HG02981 (cell line): ENCODE measurements around the gene CNKSR2.

Source experiments
- ATAC-seq: cut with Tn5 transposase; IDR thresholded peaks from one replicate; pipeline ENCODE4 v1.9.1; 2021; ENCODE audit warnings: mild to moderate bottlenecking, moderate library complexity; ENCODE audit not compliant: unreplicated experiment

The CNKSR2 gene

DNA sequence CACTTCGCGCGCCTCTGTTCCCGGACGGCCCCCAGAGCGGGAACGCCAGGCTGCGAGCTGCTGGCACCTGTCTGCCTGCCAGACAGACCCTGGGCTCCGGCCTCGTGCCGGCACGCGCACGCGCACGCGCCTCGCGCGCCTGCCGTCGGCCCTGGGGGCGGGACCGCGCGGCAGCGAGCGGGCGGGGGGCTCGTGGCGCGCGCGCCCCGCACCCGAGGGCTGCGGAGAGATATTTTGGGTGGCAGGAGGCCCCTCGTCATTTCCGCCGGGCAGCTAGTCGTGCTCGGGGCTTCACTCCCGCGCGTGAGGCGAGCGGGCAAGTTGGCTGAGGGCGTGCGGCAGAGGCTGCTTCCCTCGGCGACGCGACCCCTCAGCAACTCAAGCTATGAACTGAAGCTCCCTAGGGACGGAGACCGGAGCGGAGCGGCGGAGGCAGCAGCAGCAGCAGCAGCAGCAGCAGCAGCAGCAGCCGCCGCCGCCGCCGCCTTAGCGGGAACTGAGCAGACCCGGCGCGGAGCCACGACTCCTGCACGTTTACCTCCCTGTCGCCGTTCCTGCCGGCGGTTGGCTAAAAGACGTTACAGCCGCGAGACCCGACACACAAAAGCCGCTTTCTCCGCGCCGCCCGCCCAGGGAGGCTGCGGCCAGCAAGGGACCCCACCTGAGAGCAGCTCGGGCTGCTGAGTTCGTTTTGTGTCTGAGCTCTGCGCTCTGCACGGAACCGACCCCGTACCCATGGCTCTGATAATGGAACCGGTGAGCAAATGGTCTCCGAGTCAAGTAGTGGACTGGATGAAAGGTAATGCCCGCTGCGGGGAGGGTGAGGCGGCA is at the start of gene CNKSR2:
Gene CNKSR2, plus strand, starts transcription at position 256 of the 831 bp plus-strand sequence. Its CDS starts 480 bp downstream, at position 736.
- peak; percentile 71 for ATAC-seq

DNA sequence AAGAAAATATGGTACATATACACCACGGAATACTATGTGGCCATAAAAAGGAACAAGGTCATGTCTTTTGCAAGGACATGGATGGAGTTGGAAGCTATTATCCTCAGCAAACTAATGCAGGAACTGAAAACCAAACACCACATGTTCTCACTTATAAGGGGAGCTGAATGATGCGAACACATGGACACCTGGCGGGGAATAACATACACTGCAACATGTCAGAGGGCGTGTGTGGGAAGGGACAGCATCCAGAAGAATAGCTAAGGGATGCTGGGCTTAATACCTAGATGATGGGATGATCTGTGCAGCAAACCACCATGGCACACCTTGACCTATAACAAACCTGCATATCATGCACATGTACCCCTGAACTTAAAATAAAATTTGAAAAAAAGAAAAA is 19.5 kb upstream of the CNKSR2 start:
- no peak for ATAC-seq

GRCh38 chrX:21355831-21356230 is 18.4 kb upstream of the CNKSR2 start:
- no peak for ATAC-seq

GRCh38 chrX:21369613-21370012 is 4.6 kb upstream of the CNKSR2 start:
- no peak for ATAC-seq

DNA sequence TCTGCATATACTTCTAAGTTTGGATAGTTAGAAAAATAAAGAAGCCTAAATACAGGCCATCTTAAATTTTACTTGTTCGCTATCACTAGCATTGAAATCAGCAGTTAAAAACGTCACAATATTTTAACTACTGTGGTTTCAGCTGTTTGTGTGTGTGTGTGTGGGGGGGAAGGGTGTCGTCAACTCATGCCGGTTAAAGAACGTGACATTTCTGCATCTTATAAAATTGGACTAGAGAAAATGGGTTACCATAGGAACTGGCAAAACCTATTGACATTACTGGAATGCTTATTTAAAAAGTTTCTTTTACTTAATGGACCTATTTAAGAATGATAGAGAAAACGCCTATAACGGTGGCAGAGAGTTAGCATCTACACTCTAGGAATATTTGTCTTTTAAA is 1.2 kb upstream of the CNKSR2 start:
- no peak for ATAC-seq

DNA sequence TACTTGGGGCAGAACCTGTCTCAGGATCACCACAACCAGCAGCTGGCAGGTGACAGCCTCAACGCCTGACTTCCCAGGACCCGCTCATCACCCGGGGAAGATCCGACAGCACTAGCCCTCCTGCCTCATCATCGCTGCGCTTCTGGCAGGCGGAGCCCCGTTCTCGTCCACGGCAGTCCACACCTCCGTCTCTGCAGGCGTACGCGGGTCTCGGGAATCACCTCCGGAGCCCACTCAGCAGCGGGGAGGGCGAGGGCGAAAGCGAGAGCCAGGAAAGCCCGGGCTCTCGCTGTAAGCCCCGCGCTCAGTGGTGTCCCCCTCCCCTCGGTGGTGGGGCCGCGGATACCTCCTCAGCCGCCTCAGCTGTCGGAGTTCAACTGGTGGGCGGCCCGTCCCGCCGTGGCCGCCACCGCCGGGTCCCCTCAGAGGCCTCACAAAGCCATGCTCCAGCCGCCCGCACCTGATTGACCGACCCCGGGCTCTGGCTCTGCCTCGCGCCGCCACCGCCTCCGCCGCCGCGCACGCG is 518 bp upstream of the CNKSR2 start:
- ATAC-seq: peak; percentile 37

- ATAC-seq: peak; percentile 6
Measured at GRCh38 chrX:21374994-21375707, 933 bp downstream of the CNKSR2 start.

DNA sequence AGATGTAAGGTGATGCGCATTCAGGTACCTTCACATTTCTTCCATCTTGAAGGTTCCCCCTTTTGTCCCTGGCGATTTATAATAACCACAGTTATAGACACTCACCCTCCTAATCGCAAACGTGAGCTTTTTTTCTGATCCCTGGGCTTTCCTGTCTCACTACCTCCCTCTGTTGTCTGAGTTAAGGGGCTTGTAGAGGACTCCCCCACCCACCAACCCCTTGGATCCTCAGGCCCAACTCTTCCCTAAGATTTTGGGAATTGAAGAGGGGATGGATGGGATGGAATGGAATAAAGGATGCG is 1.4 kb downstream of the CNKSR2 start:
- no peak for ATAC-seq

- ATAC-seq: no peak
Measured at GRCh38 chrX:21376636-21377035, 2.4 kb downstream of the CNKSR2 start.

DNA sequence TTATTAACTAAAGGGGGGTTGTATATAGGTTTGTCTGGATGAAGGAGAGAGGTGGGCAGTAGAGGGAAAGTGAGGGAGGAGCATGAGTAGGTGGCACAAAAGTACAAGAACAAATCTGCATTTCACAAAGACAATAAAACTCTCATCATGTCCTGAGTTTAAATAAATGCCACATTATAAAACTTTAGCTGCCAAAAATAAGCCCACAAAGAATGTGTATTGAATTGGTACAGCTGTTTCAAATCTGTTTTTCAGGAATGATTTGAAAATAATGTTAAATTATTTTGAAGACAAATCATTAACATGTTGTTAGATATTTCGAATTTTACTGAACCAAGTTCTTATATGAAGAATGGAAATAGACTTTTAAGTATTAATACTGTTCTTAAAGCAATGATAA is 5.8 kb downstream of the CNKSR2 start:
- no peak for ATAC-seq

- peak; percentile 57 for ATAC-seq
Measured at GRCh38 chrX:21382715-21383114, 8.5 kb downstream of the CNKSR2 start.

- no peak for ATAC-seq
Measured at GRCh38 chrX:21383546-21383945, 9.3 kb downstream of the CNKSR2 start.

- no peak for ATAC-seq
Measured at GRCh38 chrX:21384178-21384577, 10.0 kb downstream of the CNKSR2 start.

DNA sequence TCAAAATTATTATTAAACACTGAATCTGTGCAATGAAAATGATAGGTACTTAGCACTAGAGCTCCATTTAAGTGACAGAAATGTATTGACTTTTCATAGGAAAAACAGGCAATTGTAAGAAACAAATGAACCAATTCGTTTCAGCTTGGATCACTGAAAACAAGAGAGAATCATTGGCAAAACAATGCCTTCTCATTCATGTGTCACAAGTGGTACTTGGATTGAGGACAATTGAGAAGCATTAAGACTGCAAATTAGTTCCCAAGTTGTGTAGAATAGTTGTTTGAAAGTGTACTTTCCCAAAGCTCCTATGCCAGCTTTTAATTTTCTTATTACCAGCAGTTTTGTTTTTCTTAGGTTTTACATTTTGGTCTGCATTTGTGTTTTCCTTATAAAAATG is 20.6 kb downstream of the CNKSR2 start:
- ATAC-seq: no peak

DNA sequence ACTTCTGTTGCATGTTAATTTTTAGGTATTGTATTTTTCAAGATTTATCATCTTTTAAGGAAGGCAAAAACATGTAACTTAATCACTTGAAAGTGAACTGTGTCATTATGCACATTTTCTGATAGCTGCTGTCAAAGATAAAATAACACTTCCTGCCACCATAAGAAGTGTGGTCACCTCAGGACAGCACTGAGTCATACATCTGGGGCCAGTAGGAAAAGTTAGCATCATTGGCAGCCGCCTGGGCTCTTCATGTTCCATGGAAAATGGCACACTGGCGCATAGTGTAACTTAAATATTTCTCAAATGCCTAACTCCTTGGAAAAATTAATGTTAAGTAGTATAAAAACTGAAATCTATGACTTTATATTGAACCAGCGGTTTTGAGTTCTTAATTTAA is 24.2 kb downstream of the CNKSR2 start:
- no peak for ATAC-seq

- ATAC-seq: no peak
Measured at GRCh38 chrX:21400408-21401121, 26.3 kb downstream of the CNKSR2 start.

- no peak for ATAC-seq
Measured at GRCh38 chrX:21408307-21408706, 34.1 kb downstream of the CNKSR2 start.

DNA sequence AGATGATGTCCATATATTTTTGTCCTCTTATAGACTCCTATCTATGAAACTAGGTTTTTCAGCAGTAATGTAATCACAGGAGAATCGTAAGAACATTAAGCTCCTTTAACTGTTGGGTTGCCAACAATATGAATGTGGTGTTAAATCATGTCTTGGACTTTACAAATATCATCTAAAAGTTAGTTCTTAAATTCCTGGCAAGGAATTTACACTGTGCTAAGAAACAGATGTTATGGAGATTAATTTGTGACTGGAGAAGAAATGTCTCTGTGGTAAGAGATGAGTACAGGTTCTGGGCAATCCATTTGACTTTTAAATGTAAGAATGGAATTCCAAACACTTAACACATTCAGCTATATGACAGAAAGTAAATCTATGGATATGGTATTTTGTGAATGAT is 34.6 kb downstream of the CNKSR2 start:
- ATAC-seq: no peak

GRCh38 chrX:21412029-21412428 is 37.8 kb downstream of the CNKSR2 start:
- ATAC-seq: no peak

GRCh38 chrX:21412883-21413282 is 38.7 kb downstream of the CNKSR2 start:
- no peak for ATAC-seq

DNA sequence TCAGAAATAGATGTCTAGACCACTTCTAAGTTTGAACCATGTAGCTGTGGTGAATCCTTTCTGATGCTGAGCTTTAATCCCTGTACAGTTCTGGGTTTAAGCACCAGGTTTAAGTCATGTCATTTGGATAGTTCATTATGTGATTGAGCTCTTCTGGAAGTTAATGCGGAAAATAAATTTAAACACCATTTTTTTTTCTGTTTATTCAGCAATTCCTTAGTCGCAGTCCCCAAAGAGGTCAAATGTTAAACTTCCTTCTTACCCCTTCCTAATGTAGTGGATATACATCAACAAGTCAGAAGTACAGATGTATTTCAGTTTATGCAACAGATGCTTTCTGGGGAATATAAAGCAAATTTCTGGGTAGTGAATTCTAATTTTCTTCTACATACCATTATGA is 52.9 kb downstream of the CNKSR2 start:
- no peak for ATAC-seq

DNA sequence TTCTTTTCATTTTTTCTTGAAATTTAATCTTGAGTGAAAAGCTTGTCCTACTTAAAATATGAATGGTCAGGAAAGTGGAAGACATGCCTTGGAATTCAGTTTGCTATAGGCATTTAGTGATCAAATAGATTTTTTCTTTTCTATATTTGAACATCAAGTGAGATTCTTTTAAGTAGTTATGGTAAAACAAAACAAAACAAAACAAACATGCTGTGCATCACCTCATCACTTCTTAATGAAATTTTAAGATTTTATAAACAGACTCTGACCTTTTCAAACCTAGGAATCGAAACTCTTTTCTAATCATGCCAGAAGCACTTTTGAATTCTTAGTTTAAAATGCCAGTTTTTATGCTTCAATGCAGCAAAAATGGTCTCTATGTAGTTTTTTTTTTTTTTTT is 62.8 kb downstream of the CNKSR2 start:
- no peak for ATAC-seq
